Liver (tissue), 9 donors: Measurements from ENCODE around the gene SLC9A1. TPM values are rescaled to one million over a fixed set of nuclear protein-coding genes. Genes with fewer than 3 reads are reported as not detected.

Source experiments
- DNase-seq: peaks from one replicate; pipeline ENCODE4 v3.0.0-alpha.2; 2017; ENCODE audit warnings: low spot score
- H3K27ac ChIP-seq, 2 donors: one replicate each; pipeline ENCODE4 v1.7.0; 2013; ENCODE audit warnings: inconsistent platforms in 2 of 2, low read length in 2 of 2, control low read depth in 1 of 2, low read depth in 1 of 2, mild to moderate bottlenecking in 1 of 2
- H3K27me3 ChIP-seq, 4 donors: one replicate each; pipeline versions ENCODE4 v1.6.1 to v1.7.0; 2013; ENCODE audit warnings: low read length in 3 of 4, inconsistent platforms in 1 of 4, mild to moderate bottlenecking in 1 of 4, moderate library complexity in 1 of 4; ENCODE audit not compliant: control insufficient read depth in 4 of 4, insufficient read depth in 4 of 4
- H3K36me3 ChIP-seq, 4 donors: one replicate each; pipeline versions ENCODE4 v1.6.1 to v1.7.0; 2013; ENCODE audit warnings: low read length in 3 of 4, mild to moderate bottlenecking in 3 of 4, low read depth in 1 of 4, moderate library complexity in 1 of 4; ENCODE audit not compliant: control insufficient read depth in 4 of 4, insufficient read depth in 3 of 4
- H3K4me1 ChIP-seq, 4 donors: one replicate each; pipeline versions ENCODE4 v1.6.1 to v1.7.0; 2013; ENCODE audit warnings: low read length in 3 of 4, mild to moderate bottlenecking in 3 of 4, moderate library complexity in 1 of 4; ENCODE audit not compliant: control insufficient read depth in 4 of 4, insufficient read depth in 4 of 4
- H3K4me3 ChIP-seq, 3 donors: one replicate each; pipeline versions ENCODE4 v1.6.1 to v1.7.0; 2013; ENCODE audit warnings: low read length in 3 of 3, control low read depth in 1 of 3, low read depth in 1 of 3, mild to moderate bottlenecking in 1 of 3
- H3K9ac ChIP-seq, 2 donors: one replicate each; pipeline ENCODE4 v1.7.0; 2013; ENCODE audit warnings: low read length in 2 of 2, mild to moderate bottlenecking in 2 of 2, moderate library complexity in 2 of 2, control low read depth in 1 of 2, low read depth in 1 of 2
- H3K9me3 ChIP-seq, 4 donors: one replicate each; pipeline versions ENCODE4 v1.6.1 to v1.7.0; 2013; ENCODE audit warnings: low read length in 3 of 4; ENCODE audit not compliant: control insufficient read depth in 4 of 4
- FOXA2 ChIP-seq: IDR thresholded peaks from 2 replicates; pipeline ENCODE4 v1.6.1; 2016; ENCODE audit warnings: antibody characterized with exemption
- GABPA ChIP-seq, 2 donors: IDR thresholded peaks in 1 of 2; conservative IDR thresholded peaks in 1 of 2; 2 replicates each; pipeline ENCODE4 v1.6.1; 2016; ENCODE audit warnings: antibody characterized with exemption in 2 of 2, mild to moderate bottlenecking in 1 of 2, moderate library complexity in 1 of 2
- HNF4A ChIP-seq, 2 donors: conservative IDR thresholded peaks; 2 replicates each; pipeline ENCODE4 v1.6.1; 2016; ENCODE audit warnings: antibody characterized with exemption in 2 of 2, mild to moderate bottlenecking in 2 of 2
- HNF4G ChIP-seq: IDR thresholded peaks from 2 replicates; pipeline ENCODE4 v1.6.1; 2016; ENCODE audit warnings: antibody characterized with exemption
- JUND ChIP-seq, 2 donors: IDR thresholded peaks; 2 replicates each; pipeline ENCODE4 v1.6.1; 2016; ENCODE audit warnings: antibody characterized with exemption in 2 of 2
- MAX ChIP-seq: IDR thresholded peaks from 2 replicates; pipeline ENCODE4 v1.6.1; 2016; ENCODE audit warnings: antibody characterized with exemption
- REST ChIP-seq: IDR thresholded peaks from 2 replicates; pipeline ENCODE4 v1.6.1; 2016; ENCODE audit warnings: antibody characterized with exemption, mild to moderate bottlenecking
- RXRA ChIP-seq, 2 donors: IDR thresholded peaks; 2 replicates each; pipeline ENCODE4 v1.6.1; 2017 to 2018; ENCODE audit warnings: antibody characterized with exemption in 2 of 2, mild to moderate bottlenecking in 1 of 2
- SP1 ChIP-seq: IDR thresholded peaks from 2 replicates; pipeline ENCODE4 v1.6.1; 2018; ENCODE audit warnings: antibody characterized with exemption, mild to moderate bottlenecking
- TAF1 ChIP-seq: conservative IDR thresholded peaks from 2 replicates; pipeline ENCODE4 v1.6.1; 2016; ENCODE audit warnings: antibody characterized with exemption, mild to moderate bottlenecking
- YY1 ChIP-seq: IDR thresholded peaks from 2 replicates; pipeline ENCODE4 v1.6.1; 2016; ENCODE audit warnings: antibody characterized with exemption, mild to moderate bottlenecking
- ZBTB33 ChIP-seq: IDR thresholded peaks from 2 replicates; pipeline ENCODE4 v1.6.1; 2016; ENCODE audit warnings: antibody characterized with exemption
- WGBS: extraction: QIAGEN DNeasy Blood & Tissue Kit; methylation state at CpG from one replicate; pipeline ENCODE4 v1.1.7; 2013; 5-methylcytosine and 5-hydroxymethylcytosine counted together
- polyA plus RNA-seq, 2 donors: library from polyadenylated mRNA; stranded (reverse) in 1 of 2; unstranded in 1 of 2; fragments of 200-250 nt in 1 of 2; fragments of >200 nt in 1 of 2; fragmentation: Nextera tagmentation in 1 of 2; extraction: Ambion mirVana in 1 of 2; gene quantifications; one replicate each; pipeline versions ENCODE4 v1.2.1 to v1.2.3, GENCODE V29; 2013 to 2015
- total RNA-seq, 2 donors: library from RNA; depleted of rRNA; stranded (reverse); fragments of >200 nt; gene quantifications; one replicate each; pipeline ENCODE4 v1.2.3, GENCODE V29; 2014
- TF ChIP-seq, protein P1 (sequence below): IDR thresholded peaks from 2 replicates; pipeline ENCODE4 v1.6.1; 2016; ENCODE audit warnings: antibody characterized with exemption
- TF ChIP-seq, protein P2 (sequence below): fragments of 150-350 bp; IDR thresholded peaks from 2 replicates; pipeline ENCODE4 v1.5.1; 2017; ENCODE audit warnings: improper control_type of control experiment, low read depth, low read length; ENCODE audit not compliant: missing input control
- donor health status: healthy.
- donor health status: healthy.
- donor health status: healthy.
- donor health status: healthy.
- donor health status: healthy.

SLC9A1 gene
- total and polyA plus RNA-seq, 4 donors: 1.3 to 3.2 (median 1.5) TPM

DNA sequence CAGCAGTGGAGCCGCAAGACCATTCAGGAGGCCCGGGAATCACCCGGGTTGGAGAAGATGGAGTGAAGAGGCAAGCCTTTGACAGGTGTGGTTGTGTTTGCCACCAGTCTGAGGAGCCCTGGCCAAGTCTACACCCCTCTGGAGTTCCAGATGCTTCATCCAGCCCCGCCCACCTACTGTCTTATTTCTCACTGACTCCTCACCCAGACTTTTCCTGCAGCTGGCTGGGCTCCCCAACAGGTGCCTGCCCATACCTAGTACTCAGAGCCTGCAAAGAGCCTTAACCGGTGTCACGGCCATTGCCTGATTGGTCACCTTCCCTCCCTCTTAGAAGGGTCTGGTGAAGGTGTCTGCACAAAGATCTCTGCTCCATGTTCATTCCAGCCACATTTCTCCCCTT lies 16.0 kb downstream of the SLC9A1 start (continued):
- no peak for TF ChIP-seq SP1

DNA sequence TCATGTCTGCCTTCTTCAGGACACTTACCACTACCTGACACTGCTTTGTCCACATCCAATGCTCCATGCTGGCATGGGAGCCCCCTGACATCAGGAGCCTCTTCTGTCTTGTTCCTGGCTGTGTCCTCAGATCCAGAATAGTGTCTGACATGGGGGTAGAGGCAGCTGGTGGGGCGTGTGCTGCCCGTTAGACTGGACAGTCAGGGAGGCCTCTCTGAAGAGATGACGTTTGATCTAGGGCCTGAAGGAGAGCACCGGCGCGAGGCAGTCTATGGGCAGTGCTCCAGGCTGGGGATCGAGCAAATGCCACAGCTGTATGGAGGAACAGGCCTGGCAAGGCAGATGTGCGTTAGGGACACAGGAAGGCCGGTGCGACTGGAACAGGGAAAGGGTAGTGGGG lies 16.6 kb downstream of the SLC9A1 start:
- Histone ChIP-seq H3K9me3 (no peaks in the 10 kb centered on the region), H3K27ac (no peak overlapping the region), H3K9ac (no peak overlapping the region), H3K4me3 (no peak overlapping the region), H3K27me3 (no peaks in the 10 kb centered on the region), H3K4me1 (peaks cover 0 to 3% (median 0%) of the 10 kb centered on the region in 4 donors), H3K36me3 (no peaks in the 10 kb centered on the region)
- 95% methylated on average over 10 of the region's 10 CpGs for WGBS
- TF ChIP-seq REST: no peak
- no peak for TF ChIP-seq YY1
- TF ChIP-seq GABPA (IDR thresholded peaks at IDR 0.05 in 1 of 2, conservative IDR thresholded peaks at IDR 0.05 in 1 of 2): no peak
- TF ChIP-seq SP1: no peak
- TF ChIP-seq, protein P1, sequence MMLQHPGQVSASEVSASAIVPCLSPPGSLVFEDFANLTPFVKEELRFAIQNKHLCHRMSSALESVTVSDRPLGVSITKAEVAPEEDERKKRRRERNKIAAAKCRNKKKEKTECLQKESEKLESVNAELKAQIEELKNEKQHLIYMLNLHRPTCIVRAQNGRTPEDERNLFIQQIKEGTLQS: no peak
- TF ChIP-seq JUND (IDR thresholded peaks at IDR 0.05): no peak
- no peak for TF ChIP-seq MAX
- no peak for TF ChIP-seq FOXA2
- TF ChIP-seq, protein P2, sequence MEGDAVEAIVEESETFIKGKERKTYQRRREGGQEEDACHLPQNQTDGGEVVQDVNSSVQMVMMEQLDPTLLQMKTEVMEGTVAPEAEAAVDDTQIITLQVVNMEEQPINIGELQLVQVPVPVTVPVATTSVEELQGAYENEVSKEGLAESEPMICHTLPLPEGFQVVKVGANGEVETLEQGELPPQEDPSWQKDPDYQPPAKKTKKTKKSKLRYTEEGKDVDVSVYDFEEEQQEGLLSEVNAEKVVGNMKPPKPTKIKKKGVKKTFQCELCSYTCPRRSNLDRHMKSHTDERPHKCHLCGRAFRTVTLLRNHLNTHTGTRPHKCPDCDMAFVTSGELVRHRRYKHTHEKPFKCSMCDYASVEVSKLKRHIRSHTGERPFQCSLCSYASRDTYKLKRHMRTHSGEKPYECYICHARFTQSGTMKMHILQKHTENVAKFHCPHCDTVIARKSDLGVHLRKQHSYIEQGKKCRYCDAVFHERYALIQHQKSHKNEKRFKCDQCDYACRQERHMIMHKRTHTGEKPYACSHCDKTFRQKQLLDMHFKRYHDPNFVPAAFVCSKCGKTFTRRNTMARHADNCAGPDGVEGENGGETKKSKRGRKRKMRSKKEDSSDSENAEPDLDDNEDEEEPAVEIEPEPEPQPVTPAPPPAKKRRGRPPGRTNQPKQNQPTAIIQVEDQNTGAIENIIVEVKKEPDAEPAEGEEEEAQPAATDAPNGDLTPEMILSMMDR: no peak
- TF ChIP-seq RXRA (IDR thresholded peaks at IDR 0.05): no peak
- DNase-seq: no peak

GRCh38 chr1:27137544-27138075 lies 17.3 kb downstream of the SLC9A1 start:
- TF ChIP-seq JUND (IDR thresholded peaks at IDR 0.05): no peak
- no peak for TF ChIP-seq HNF4A (conservative IDR thresholded peaks at IDR 0.05)
- no peak for TF ChIP-seq TAF1
- TF ChIP-seq ZBTB33: no peak
- no peak for TF ChIP-seq YY1
- TF ChIP-seq GABPA (IDR thresholded peaks at IDR 0.05 in 1 of 2, conservative IDR thresholded peaks at IDR 0.05 in 1 of 2): no peak
- no peak for TF ChIP-seq HNF4G
- TF ChIP-seq, protein P2: no peak
- TF ChIP-seq REST: no peak
- TF ChIP-seq MAX: no peak
- Histone ChIP-seq H3K27ac (peak overlapping the region; percentile 42 to 68), H3K36me3 (no peaks in the 10 kb centered on the region), H3K4me3 (no peak overlapping the region), H3K4me1 (peaks cover 0 to 3% (median 0%) of the 10 kb centered on the region in 4 donors), H3K9ac (no peak overlapping the region), H3K27me3 (no peaks in the 10 kb centered on the region), H3K9me3 (no peaks in the 10 kb centered on the region)
- DNase-seq: peak; percentile 64
- 77% methylated on average over 11 of the region's 11 CpGs for WGBS
